Vagina (tissue), 2 donors: ENCODE measurements around the gene PSAPL1.

Source experiments
- POLR2A ChIP-seq, 2 donors: fragments of 450-650 bp; IDR thresholded peaks; one replicate each; pipeline ENCODE4 v1.6.1; 2017; ENCODE audit warnings: antibody characterized with exemption in 2 of 2, mild to moderate bottlenecking in 2 of 2, moderate library complexity in 2 of 2
- TF ChIP-seq, protein P1 (sequence below), 3 experiments: fragments of 450-650 bp in 2 of 3; fragments of 200-600 bp in 1 of 3; sonication (generic) in 1 of 3; IDR thresholded peaks; one replicate each; pipeline ENCODE4 v1.5.1; 2017 to 2019; ENCODE audit warnings: antibody characterized with exemption in 3 of 3, mild to moderate bottlenecking in 2 of 3, moderate library complexity in 2 of 3

DNA sequence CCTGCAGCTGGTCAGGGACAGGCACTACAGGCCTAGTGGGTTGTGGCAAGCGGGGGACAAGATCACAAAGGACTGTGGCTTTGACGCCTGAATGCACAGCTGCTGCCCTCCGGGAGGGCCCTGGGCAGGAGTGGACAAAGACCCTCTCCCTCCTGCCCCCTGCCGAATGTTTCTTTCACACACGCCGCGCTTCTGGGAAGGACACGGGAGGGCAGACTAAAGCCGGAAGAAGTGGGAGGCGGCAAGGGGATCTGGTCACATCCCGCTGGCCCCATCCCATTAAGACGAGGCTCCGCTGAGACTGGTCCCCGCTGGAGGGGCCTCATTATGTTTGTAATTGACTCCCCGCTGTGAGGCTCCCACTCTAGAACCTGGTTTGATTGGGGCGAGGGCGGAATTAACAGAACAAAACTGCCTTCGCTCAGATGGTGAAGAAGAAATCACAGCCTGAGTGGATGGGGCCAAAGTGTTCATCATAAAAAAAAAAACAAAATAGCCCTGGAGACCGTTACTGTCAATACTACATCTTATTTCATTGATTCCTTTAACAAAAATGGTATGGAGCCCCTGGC, 37.8 kb upstream of the PSAPL1 start:
- TF ChIP-seq, protein P1, sequence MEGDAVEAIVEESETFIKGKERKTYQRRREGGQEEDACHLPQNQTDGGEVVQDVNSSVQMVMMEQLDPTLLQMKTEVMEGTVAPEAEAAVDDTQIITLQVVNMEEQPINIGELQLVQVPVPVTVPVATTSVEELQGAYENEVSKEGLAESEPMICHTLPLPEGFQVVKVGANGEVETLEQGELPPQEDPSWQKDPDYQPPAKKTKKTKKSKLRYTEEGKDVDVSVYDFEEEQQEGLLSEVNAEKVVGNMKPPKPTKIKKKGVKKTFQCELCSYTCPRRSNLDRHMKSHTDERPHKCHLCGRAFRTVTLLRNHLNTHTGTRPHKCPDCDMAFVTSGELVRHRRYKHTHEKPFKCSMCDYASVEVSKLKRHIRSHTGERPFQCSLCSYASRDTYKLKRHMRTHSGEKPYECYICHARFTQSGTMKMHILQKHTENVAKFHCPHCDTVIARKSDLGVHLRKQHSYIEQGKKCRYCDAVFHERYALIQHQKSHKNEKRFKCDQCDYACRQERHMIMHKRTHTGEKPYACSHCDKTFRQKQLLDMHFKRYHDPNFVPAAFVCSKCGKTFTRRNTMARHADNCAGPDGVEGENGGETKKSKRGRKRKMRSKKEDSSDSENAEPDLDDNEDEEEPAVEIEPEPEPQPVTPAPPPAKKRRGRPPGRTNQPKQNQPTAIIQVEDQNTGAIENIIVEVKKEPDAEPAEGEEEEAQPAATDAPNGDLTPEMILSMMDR (IDR thresholded peaks at IDR 0.05), result no peak
- TF ChIP-seq POLR2A (IDR thresholded peaks at IDR 0.05), result no peak
